IPS-18c (cell line): Measurements from ENCODE around the gene NR5A2.

Source experiments
- H3K4me3 ChIP-seq: 2 replicates; pipeline ENCODE4 v1.7.0; 2013; ENCODE audit warnings: low read depth, mild to moderate bottlenecking, low read length, moderate library complexity; ENCODE audit not compliant: insufficient read depth
- H3K9me3 ChIP-seq: one replicate; pipeline ENCODE4 v1.6.1; 2013; ENCODE audit warnings: mild to moderate bottlenecking, low read length, moderate library complexity; ENCODE audit not compliant: control insufficient read depth, insufficient read depth

Gene NR5A2

DNA sequence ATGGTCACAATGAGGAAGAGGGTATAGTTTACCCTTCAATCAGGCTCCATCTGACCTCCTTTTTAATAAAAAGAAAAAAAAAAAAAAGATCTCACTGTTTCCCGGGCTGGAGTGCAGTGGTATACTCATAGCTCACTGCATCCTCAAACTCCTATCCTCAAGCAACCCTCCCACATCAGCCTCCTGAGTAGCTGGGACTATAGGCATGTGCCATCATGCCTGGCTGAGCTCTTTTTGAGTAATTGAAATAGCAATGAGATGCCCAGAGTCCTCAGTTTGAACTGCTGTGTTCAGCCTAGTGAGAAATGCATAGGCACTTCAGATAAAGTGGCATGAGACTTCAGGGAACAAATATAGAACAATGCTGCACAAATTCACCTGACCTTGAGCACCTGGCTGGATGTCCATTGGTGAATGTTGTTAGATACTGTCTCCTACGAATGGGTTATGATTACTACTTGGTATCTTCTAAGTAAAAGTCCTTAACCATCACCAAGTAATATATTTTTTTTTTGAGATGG lies 67.6 kb downstream of the NR5A2 start:
- H3K4me3 ChIP-seq = no peak overlapping the region
- no peaks in the 10 kb centered on the region for H3K9me3 ChIP-seq

- Histone ChIP-seq H3K4me3 (no peak overlapping the region), H3K9me3 (no peaks in the 10 kb centered on the region)
Observed at GRCh38 chr1:200096774-200097173, 69.3 kb downstream of the NR5A2 start.

DNA sequence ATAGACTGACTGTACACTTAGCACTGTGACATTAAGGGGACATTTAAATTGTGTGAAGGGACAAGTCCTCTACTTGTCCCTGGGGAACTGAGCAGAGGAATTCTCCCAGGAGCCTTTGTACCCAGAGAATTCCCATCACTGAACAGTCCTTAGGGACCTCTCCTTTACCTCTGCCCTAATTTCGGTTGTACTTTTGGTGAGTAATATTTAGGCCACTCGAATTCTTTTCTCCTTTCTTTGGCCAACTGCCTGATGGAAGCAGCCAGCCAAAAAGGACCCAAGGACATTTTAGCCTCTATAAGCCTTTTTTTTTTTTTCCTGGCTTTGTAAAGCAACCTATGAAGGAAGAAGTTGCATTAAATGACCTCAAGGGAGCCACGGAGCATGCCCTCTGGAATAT lies 71.5 kb downstream of the NR5A2 start:
- no peaks in the 10 kb centered on the region for H3K9me3 ChIP-seq
- no peak overlapping the region for H3K4me3 ChIP-seq

DNA sequence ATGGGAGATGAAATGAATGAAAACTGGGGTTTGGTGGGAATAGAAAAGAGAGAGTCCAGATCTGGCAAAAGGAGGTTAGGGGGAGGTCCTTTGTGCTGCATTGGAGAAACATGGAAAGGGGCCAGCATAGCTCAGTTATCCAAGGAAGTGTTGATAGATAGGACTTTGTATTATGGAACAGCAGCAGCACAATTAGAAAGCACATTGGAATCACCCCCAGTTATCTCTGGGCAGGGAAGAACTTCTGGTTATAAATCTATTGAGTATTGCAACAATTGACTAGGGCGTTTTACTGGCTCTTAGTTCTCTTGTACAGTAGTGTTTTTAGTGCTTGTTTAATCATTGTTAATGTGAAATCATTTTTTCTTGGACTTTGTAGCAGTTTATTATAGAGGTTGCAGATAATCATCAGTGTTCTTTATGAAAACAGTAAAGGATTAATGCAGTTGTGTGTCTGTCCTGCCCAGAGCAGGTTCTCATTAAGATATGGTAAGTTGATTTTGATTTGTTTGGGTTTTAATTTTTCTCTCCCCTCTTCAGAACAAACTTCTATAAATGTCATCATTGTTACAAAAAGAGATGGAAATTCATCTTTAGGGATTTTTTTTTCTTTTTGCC lies 76.6 kb downstream of the NR5A2 start:
- Histone ChIP-seq H3K9me3 (no peaks in the 10 kb centered on the region), H3K4me3 (no peak overlapping the region)

DNA sequence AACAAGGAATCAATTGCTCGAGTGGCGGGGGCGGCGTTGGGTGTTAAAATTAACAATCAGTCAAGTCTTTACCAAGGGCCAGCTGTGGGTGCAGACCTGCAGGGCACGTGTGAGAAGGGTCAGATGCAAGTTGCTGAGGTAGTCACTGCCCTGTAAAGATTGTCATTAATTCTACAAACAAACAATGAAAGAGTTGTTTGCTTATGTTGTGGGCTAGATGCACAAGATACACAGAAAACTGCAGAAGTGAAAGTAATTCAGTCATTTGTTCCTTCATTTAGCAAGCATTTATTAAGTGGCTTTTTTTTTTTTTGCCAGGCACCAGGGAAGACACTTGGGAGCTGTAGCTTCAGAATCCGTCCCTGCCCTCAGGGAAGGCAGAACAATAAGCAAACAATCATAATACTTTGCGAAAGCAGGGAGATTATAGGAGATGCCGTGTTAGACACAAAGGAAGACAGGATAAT lies 79.5 kb downstream of the NR5A2 start:
- H3K4me3 ChIP-seq = no peak overlapping the region

GRCh38 chr1:200108659-200109058 lies 81.1 kb downstream of the NR5A2 start:
- no peak overlapping the region for H3K4me3 ChIP-seq
- H3K9me3 ChIP-seq = no peaks in the 10 kb centered on the region

More for the DNA sequence above, 79.5 kb downstream of the NR5A2 start:
- no peaks in the 10 kb centered on the region for H3K9me3 ChIP-seq

- no peaks in the 10 kb centered on the region for H3K9me3 ChIP-seq
- no peak overlapping the region for H3K4me3 ChIP-seq
Observed at GRCh38 chr1:200112290-200112689, 84.8 kb downstream of the NR5A2 start.

DNA sequence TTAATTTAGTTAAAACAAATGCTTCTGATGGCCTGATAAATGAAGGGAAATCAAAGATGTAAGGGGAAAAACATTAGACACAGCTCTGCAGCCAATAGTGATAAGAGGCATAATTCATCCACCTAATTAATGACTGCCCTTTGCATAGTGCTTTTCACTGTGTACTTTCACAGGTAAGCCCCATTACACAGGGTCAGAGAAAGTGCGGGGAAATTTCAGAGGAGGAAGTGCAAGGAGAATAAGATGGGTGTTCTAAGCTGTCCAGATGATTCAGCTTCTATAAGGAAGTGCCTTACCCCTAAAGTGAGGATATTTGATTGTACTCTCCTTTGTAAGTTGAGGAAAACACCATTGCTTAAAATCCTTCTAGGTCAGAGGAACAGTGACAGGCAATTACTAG lies 88.0 kb downstream of the NR5A2 start:
- no peaks in the 10 kb centered on the region for H3K9me3 ChIP-seq

DNA sequence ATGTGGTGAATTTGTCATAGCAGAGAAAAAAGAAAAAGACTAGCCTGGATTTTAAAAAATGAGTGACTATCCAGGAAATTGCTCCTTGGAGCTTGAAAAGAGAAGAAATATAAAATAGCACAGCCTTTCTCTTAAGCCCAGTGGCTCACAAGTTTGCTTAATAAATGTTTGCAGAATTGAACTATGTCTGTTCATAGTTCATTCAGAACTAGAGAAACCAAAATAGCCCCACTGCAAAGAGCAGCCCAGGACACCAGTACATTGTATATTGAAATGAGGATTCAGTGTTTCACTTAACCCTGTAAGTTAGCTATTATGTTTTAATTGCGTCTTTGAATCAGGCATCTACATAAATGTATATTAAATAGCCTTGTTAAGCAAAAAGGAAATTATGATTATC lies 88.8 kb downstream of the NR5A2 start:
- H3K9me3 ChIP-seq = no peaks in the 10 kb centered on the region
- H3K4me3 ChIP-seq = no peak overlapping the region

More for the DNA sequence above, 88.0 kb downstream of the NR5A2 start:
- no peak overlapping the region for H3K4me3 ChIP-seq

- no peaks in the 10 kb centered on the region for H3K9me3 ChIP-seq
- H3K4me3 ChIP-seq = no peak overlapping the region
Observed at GRCh38 chr1:200118779-200119505, 91.4 kb downstream of the NR5A2 start.

DNA sequence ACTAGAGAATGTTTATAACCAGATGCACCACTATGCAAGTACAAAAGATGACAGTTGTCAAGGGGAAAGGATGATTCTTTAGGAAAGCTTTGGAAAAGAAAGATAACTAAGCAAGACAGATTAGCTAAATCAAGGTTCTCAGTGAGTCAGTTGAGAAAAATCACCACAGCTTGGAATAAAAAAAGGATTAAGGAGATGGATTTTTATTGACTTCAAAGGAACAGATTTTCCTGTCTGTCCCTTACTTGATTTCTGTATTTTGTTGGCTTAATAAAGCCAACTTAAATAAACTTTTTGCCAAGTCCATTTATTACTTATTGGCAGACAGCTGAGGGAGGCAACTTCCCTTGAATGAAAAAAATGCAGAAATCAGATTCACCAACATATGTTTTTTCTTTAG lies 93.9 kb downstream of the NR5A2 start:
- Histone ChIP-seq H3K4me3 (no peak overlapping the region), H3K9me3 (no peaks in the 10 kb centered on the region)

DNA sequence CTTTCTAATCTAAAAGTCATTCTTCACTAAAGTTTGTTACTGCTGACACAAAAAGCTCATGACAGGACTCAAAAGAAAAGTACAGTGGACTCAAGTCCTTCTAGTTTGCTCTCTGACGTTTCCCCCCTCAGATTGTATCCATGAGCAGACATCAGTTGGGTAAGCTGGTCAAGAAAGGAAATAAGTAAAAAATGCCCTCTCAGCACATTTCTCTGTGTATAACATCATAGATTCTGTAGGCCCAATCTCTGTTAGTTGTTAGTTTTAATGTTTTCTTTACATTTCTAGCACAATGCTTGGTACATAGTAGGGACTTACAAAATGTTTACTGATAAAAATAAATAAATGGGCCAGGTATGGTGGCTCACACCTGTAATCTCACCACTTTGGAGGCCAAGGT lies 96.8 kb downstream of the NR5A2 start:
- H3K4me3 ChIP-seq = no peak overlapping the region
- no peaks in the 10 kb centered on the region for H3K9me3 ChIP-seq

DNA sequence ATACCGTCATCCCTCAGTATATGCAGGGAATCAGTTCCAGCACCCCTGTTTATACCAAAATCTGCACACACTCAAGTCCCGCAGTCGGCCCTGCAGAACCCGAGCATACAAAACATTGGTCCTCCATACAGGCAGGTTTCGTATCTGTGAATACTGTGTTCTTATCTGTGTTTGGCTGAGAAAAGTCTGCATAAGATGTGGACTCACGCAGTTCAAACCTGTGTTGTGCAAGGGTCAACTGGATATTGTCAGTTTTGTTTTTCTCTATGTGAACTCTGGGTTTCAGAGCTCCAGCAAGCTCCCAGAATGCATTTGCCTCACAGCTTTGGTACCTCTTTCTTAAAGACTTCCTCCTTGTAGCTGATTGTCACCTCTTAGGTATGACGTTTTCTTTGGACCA lies 100.6 kb downstream of the NR5A2 start:
- no peak overlapping the region for H3K4me3 ChIP-seq
- H3K9me3 ChIP-seq = no peaks in the 10 kb centered on the region

DNA sequence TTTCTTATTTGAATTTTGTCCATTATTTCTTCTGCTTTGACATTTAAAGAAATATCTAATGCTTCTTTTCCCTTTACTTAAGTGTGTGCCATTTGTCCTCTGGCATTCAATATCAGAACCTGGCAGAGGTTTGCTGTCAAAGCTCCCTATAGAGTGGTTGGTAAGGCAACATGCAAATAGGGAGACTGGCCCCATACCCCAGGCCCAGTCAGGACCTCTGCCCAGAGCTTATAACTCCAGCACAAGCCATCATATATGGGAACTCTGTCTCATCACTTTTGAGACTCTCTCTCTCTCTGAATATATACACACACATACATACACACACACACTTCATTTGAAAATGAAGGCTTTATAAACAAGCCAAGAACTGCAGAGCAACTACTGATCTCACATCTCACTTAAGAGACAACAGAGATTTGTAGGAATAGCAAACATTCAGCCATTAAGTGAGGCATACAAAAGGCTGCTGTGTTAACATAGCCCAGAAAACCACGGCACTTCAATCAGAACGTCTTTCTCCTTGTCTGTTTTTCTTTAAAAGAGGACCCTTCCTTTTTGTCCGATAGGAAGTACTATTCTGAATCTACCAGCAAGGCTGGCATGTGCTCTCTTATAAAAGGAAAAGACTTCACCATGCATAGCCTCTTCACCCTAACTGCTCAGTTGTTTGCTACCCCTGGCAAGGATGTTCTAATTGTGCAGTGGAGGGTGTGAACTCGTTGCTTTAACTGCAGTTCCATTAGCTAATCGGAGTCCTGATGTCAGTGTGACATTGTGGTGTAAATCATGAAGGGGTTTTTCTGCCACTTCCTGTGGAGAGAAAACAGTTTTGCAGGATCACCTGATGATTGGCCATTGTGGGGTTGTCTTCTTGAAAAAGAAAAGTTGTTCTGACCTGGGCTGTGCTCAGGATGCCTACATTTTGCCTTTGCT lies 101.7 kb downstream of the NR5A2 start:
- H3K9me3 ChIP-seq = no peaks in the 10 kb centered on the region

GRCh38 chr1:200130552-200130951 lies 103.0 kb downstream of the NR5A2 start:
- no peak overlapping the region for H3K4me3 ChIP-seq
- no peaks in the 10 kb centered on the region for H3K9me3 ChIP-seq

More for the DNA sequence above, 101.7 kb downstream of the NR5A2 start:
- no peak overlapping the region for H3K4me3 ChIP-seq

- Histone ChIP-seq H3K4me3 (no peak overlapping the region), H3K9me3 (no peaks in the 10 kb centered on the region)
Observed at GRCh38 chr1:200131551-200132125, 104.1 kb downstream of the NR5A2 start.

GRCh38 chr1:200133123-200133522 lies 105.6 kb downstream of the NR5A2 start:
- no peaks in the 10 kb centered on the region for H3K9me3 ChIP-seq

More at GRCh38 chr1:200133123-200133522, 105.6 kb downstream of the NR5A2 start:
- H3K4me3 ChIP-seq = no peak overlapping the region
